ENCODE data around the gene METTL26.

Gene METTL26

DNA sequence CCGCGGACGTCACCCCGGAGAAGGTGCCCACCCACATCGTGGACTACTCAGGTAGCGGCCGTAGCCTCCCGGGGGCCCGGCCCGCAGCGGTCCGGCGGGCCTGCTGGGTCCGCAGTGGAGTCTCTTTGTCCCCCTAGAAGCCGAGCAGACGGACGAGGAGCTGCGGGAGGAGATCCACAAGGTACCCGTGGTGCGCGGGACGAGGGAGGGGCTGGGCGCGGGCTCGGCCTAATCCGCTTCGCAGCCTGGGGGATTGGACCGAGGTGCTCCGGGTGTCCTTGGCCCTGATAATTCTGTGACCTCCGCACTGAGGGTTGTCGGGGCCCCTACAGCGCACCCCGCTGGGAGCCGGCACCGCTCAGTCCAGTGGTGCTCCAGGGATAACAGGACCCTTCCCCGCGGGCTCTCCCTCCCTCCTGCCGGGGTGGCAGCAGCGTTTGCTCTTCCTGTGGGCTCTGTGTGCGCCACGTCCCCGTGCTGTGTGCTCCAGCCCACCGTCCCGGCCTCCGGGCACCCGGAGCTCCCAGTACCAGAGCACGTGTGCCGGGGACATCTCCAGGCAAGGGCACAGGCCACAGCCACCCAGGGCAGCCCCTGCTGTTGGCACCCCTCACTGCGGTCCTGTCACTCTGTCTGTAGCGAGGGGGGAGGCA is 32.5 kb upstream of the METTL26 start:
- H3K4me3 ChIP-seq (ENCODE audit: low read length), result peak overlapping the region; percentile 82
- no peak for DNase-seq (ENCODE audit: low read depth)
- TF ChIP-seq, protein P1, sequence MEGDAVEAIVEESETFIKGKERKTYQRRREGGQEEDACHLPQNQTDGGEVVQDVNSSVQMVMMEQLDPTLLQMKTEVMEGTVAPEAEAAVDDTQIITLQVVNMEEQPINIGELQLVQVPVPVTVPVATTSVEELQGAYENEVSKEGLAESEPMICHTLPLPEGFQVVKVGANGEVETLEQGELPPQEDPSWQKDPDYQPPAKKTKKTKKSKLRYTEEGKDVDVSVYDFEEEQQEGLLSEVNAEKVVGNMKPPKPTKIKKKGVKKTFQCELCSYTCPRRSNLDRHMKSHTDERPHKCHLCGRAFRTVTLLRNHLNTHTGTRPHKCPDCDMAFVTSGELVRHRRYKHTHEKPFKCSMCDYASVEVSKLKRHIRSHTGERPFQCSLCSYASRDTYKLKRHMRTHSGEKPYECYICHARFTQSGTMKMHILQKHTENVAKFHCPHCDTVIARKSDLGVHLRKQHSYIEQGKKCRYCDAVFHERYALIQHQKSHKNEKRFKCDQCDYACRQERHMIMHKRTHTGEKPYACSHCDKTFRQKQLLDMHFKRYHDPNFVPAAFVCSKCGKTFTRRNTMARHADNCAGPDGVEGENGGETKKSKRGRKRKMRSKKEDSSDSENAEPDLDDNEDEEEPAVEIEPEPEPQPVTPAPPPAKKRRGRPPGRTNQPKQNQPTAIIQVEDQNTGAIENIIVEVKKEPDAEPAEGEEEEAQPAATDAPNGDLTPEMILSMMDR (conservative IDR thresholded peaks at IDR 0.05; ENCODE audit: low read depth, low read length), result no peak

- peak; percentile 39 for DNase-seq (ENCODE audit: low read depth)
- TF ChIP-seq, protein P1 (conservative IDR thresholded peaks at IDR 0.05; ENCODE audit: low read depth, low read length), result peak; percentile 60
Measured at GRCh38 chr16:667780-668518, 31.8 kb upstream of the METTL26 start, which contains the start of gene RHOT2. RHOT2 (plus strand) TSS chr16:668132; CDS start chr16:668200, 68 bp downstream.

GRCh38 chr16:667113-667779 is 31.1 kb upstream of the METTL26 start:
- no peak overlapping the region for H3K4me3 ChIP-seq (ENCODE audit: low read length)
- TF ChIP-seq, protein P1 (conservative IDR thresholded peaks at IDR 0.05; ENCODE audit: low read depth, low read length), result no peak
- DNase-seq (ENCODE audit: low read depth), result no peak

More at GRCh38 chr16:667780-668518, 31.8 kb upstream of the METTL26 start, which contains the start of gene RHOT2:
- peak within 1 kb of the TSS; percentile 82 for H3K4me3 ChIP-seq (ENCODE audit: low read length)

GRCh38 chr16:666572-666971 is 30.5 kb upstream of the METTL26 start:
- TF ChIP-seq, protein P1 (conservative IDR thresholded peaks at IDR 0.05; ENCODE audit: low read depth, low read length), result no peak
- H3K4me3 ChIP-seq (ENCODE audit: low read length), result no peak overlapping the region
- DNase-seq (ENCODE audit: low read depth), result no peak

DNA sequence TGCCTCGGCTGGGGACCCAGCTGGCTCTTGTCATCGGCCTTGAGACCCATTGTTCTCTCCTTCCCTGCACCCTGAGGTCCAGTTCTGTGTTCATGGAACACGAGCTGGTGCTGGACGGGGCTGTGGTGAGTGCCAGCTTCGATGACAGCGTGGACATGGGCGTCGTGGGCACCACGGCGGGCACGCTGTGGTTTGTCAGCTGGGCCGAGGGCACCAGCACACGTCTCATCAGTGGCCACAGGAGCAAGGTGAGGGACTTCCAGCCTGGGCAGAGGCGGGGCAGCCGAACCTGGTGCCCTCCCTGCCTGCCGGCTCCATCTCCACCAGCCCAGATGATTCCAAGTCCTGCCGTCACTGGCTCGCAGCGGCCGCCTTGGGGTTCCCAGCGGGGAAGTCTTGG is 26.5 kb upstream of the METTL26 start:
- DNase-seq (ENCODE audit: low read depth), result no peak
- TF ChIP-seq, protein P1 (conservative IDR thresholded peaks at IDR 0.05; ENCODE audit: low read depth, low read length), result no peak
- H3K4me3 ChIP-seq (ENCODE audit: low read length), result no peak overlapping the region

GRCh38 chr16:662095-662494 is 26.0 kb upstream of the METTL26 start:
- no peak overlapping the region for H3K4me3 ChIP-seq (ENCODE audit: low read length)
- DNase-seq (ENCODE audit: low read depth), result no peak
- TF ChIP-seq, protein P1 (conservative IDR thresholded peaks at IDR 0.05; ENCODE audit: low read depth, low read length), result no peak
